GM15510 (cell line): ENCODE measurements around the gene DUOXA1.

Source experiments
- POLR2A ChIP-seq: IDR thresholded peaks from 3 replicates; pipeline ENCODE4 v1.6.1; 2011; ENCODE audit warnings: borderline replicate concordance; ENCODE audit not compliant: insufficient read length; ENCODE audit errors: extremely low read depth

DUOXA1 gene

DNA sequence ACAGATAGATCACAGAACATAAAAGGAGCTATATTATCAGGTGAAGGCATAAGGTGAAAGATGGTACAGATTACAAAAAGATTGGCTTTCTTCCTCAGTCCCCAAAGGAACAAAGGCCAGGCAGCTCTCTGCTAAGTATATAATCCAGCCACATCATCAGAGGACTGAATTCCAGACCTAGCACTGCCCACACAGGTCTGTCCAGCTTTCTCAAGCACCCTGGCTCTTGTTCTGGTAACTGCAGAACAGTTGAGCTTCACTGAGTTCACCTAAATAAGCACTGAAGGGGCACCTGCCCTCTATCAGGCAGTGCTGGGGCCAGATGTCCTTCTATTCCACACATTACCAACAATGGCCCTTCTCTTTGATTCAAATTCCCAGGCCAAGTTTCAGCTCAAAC lies 6.3 kb downstream of the DUOXA1 start:
- no peak for TF ChIP-seq POLR2A

DNA sequence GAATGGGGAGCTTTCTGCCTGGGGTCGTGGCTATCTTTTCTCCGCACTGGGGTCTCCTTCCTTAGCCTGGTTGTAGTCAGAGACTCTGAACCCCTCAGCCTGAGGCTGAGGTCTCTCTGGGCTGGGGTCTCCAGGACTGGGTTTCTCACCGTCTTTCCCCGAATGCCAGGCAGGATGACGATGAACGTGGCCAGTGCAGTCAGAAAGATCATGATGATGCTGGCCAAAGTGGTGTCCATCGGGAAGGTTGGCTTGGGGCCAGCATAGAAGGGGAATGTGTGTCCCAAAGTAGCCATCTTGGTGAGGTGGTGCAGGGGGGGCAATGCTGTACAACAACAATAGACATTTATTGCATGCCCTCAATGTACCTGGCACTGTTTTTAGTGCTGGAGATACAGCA lies 7.0 kb downstream of the DUOXA1 start:
- no peak for TF ChIP-seq POLR2A

DNA sequence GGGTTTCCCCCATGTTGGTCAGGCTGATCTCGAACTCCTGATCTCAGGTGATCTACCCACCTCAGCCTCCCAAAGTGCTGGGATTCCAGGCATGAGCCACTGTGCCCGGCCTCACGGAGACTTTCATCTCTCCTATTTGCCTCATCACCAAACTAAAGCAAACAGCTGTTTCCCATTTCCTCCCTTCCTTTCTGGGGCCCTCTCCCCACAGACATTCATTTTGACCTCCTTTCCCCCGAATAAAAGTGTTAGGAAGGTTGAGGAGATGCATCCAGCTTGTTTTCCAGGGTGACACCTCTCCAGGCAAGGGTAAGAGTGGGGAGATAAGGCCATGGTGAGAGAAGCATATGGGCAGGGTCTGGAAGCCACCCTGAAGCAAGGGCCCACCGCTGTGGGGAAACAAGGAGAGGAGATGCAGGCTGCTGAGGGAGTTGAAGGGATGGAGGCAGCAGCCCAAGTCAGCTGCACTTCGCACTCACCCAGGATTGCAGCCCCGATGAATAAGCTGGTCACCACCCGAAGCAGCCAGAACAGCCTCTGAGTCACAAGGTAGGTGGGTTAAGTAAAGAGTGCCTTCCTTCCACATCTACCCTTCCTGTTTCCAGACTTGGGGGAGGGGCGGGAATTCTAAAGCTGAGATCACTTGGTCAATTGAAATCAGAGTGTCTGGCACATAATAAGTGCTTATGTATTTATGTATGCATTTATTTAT lies 7.8 kb downstream of the DUOXA1 start:
- no peak for TF ChIP-seq POLR2A

DNA sequence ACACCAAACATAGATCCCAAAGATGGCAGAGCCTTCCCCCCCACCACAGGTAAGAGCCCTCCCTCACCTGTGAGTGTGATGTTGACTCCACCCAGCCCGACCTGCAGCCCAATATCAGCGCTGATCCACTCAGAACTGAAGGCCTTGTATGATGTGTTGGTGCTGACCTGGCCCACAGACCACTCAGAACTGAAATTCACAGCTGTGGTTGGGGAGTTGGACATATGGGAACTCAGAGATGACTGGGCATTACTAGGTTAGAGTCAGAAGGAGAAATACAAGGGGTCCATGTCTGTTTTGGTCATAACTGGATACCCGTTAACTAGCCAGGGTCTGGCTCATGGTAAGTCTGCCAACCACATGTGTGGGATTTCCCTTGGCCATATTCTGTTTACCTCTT lies 8.7 kb downstream of the DUOXA1 start:
- TF ChIP-seq POLR2A: no peak

DNA sequence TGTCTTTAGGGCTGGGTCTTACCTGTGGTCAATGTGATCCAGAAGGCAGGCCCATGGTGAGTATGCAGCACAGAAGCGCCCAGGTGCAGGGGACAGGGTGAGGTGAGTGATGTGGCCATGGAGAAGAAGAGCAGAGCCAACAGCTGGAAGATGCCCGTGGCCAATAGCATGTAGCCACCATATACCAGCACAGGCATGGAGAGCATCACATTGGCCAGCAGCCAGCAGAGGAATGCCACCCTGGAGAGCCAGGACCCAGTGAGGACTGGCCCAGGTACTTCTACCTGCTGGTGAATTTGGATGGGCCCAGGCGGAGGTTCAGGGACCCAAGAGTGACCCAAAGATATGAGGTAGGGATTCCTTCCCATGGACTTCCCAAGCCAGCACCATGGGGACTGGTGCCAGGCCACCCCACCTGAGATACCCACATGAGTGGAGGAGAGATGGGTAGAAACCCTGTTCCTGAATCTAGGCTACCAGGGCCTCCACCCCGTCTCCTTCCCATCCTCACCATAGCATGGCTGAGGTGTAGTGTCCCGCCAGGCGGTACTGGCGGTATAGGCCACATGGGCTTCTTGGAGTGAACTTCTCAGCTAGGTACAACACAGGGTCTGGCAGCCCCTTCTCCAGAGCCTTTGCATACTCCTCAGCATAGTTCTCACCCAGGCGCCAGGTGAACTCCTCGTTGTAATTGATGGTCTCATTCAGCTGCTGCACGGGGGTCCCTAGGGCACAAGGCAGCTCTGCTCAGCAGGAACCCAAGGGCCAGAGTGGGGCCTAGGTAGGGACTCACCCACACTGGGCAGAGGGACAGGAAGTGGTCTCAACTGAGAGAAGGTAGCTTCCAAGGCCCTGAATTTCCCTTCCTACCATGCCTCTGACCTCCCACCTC lies 9.4 kb downstream of the DUOXA1 start:
- TF ChIP-seq POLR2A: no peak

DNA sequence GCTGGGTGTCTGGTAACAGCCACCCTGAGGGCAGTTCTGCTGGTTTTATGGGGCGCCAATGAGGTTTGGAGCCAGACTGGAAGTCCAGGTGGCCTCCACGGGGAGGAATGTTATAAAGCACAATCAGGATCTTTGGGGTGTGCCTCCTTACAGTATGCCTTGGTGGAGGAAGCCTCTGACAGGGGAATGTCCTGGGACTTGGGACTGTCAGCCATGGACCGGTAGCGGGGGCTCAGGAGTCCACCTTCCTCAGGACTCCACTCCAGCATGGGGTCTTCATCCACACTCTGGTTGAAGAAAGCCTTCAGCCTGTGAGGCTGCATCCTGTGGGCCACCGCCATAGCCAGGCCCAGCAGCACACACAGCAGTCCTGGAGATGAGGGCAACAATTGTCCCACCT lies 10.7 kb downstream of the DUOXA1 start:
- no peak for TF ChIP-seq POLR2A

DNA sequence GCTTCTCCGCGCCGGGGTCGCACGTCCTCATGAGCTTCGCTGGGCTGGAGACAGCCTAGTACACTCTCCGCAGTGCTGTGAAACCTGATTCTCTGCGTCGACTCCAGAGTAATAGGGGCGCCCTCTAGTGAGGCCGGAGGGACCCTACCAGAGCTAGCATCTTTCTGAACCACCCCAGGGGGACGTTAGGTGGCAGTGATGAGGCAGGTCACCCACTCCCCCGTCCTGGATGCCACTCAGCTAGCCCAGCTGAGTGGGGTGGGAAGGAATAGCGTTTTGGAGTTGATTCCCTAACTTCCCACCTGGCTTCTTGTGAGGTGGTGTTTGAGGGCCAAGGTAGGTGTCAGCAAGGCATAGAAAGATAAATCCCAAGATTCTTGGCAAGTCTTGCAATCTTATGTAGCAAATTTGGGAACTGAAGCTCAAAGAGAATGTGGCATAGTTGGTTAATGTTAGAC lies 11.5 kb downstream of the DUOXA1 start:
- TF ChIP-seq POLR2A: no peak

DNA sequence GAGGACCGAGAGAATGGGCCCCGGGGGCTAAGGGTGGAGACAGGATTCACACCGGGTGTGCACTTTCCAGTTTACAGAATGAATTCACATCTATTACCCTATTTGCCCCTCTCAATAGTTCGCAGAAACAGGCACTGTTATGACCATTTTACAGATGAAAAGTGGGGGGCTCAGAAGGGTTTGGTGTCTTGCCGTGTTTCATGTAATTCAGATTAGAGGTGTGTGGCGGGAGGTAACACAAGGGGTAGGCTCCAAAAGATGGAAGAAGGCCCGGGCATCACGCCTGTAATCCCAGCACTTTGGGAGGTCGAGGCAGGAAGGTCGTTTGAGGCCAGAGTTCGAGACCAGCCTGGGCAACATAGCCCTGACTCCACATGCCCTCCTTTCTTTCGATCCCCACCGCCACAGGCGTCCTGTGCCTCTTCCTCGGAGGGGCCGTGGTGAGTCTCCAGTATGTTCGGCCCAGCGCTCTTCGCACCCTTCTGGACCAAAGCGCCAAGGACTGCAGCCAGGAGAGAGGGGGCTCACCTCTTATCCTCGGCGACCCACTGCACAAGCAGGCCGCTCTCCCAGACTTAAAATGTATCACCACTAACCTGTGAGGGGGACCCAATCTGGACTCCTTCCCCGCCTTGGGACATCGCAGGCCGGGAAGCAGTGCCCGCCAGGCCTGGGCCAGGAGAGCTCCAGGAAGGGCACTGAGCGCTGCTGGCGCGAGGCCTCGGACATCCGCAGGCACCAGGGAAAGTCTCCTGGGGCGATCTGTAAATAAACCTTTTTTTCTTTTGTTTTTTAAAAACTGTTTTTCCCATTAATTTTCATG lies 12.2 kb downstream of the DUOXA1 start:
- TF ChIP-seq POLR2A: no peak

DNA sequence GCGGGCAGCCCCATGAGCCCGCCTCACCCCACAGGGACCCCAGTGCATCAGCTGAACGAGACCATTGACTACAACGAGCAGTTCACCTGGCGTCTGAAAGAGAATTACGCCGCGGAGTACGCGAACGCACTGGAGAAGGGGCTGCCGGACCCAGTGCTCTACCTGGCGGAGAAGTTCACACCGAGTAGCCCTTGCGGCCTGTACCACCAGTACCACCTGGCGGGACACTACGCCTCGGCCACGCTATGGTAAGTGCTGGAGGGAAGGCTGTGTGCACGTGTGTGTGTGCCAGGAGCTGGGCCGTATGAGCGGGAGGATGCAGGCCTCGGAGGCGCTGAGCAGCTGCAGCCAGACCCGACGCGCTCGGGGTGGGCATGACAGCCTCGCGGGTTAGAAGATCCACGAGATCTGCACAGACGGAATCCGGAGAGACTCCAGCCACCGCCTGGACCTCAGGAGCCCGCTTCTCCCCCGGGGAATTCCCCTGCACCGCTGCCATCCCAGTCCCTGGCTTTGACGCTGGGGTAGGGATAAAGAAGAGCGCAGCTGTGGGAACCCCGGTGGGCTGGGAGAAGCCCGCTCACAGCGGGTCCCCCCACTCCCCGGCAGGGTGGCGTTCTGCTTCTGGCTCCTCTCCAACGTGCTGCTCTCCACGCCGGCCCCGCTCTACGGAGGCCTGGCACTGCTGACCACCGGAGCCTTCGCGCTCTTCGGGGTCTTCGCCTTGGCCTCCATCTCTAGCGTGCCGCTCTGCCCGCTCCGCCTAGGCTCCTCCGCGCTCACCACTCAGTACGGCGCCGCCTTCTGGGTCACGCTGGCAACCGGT lies 13.0 kb downstream of the DUOXA1 start:
- TF ChIP-seq POLR2A: no peak

DNA sequence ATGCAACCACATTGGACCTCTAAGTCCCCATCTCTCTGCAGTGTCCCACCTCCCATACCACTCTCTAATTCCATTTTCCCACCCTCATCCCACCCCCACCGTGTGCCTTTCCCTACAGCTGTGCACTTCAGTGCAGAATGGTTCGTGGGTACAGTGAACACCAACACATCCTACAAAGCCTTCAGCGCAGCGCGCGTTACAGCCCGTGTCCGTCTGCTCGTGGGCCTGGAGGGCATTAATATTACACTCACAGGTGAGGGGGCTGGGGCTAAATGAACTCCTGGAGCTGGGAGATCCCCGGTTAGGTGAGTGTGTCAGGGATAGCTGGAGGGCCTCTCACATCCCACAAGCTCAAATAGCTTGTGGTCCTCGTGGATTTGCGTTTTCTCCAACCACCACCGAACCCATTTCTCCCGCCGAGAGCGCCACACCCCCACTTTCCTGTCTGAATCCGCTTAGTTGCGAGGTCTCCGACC lies 13.6 kb downstream of the DUOXA1 start:
- TF ChIP-seq POLR2A: no peak

DNA sequence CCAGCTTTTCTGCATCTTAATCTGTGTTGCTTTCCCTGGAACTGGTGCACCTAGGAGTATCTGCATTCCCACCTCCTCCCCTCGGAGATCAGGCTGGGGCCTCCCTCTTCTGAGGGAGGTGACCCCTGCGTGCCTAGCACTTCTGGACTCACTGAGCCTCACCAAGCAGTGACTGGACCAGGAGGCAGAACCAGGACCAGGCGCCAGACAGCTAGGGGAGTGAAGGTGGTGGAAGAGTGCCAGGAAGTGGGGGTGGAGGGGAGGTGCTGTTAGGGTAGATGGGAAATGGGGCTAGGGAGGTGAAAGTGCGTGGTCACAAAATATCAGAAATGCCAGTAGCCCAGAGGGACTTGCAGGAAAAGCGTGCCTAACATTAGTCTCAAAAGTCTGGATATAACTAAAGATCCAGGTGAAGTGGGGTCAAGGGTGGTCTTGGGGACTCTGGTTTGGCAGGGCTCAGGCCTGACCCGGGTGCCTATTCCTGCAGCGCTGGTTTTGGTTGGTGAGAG lies 14.3 kb downstream of the DUOXA1 start:
- TF ChIP-seq POLR2A: no peak

DNA sequence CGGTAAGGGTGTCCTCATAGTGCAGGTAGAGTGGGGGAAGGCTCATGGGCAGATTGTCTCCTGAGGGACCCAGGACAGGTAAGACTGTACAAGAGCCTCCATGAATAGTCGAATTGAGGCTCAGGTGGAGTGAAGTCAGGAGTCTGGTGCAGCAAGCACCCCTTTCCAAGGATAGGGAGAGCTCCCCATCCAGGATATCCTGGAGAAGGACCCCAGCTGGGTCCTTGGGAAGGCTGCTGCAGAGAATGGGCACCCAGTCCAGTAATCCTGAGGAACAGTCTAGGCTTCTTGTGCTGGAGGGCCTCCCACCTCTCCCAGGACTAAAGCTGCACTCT lies 15.0 kb downstream of the DUOXA1 start:
- no peak for TF ChIP-seq POLR2A

DNA sequence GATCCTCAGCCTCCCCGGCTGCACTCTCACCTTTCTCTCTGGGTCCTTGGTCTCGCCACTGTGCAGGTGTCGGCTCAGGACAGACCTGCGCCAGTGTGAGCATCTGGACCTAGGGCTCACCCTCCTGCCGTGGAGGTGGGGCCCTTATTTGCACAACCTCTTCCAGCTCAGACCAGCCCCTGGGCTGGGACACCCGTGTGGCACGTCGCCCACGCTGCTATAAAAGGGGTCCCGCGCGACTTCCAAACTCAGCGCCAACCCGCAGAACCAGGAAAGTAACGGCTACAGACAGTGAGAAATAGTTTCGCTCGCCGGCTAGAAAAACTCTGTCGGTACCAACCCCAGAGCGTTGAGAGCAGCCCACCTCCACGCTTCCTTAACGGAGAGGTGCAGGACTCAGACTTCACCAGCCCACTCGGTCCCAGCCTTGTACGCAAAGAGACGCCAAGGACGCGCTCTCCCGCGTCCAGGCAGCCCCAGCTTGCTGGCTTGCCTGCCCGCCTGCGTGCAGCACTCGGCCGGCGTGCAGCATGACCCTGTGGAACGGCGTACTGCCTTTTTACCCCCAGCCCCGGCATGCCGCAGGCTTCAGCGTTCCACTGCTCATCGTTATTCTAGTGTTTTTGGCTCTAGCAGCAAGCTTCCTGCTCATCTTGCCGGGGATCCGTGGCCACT lies 15.5 kb downstream of the DUOXA1 start, which contains the start of the genes DUOX2 and DUOXA2:
Gene DUOX2, minus strand, starts transcription at position 97 of the 675 bp plus-strand sequence. CDS start 761 bp downstream, outside the sequence.
Gene DUOXA2, plus strand, starts transcription at position 251 of the 675 bp plus-strand sequence. Its CDS starts 280 bp downstream, at position 531.
- TF ChIP-seq POLR2A: no peak

DNA sequence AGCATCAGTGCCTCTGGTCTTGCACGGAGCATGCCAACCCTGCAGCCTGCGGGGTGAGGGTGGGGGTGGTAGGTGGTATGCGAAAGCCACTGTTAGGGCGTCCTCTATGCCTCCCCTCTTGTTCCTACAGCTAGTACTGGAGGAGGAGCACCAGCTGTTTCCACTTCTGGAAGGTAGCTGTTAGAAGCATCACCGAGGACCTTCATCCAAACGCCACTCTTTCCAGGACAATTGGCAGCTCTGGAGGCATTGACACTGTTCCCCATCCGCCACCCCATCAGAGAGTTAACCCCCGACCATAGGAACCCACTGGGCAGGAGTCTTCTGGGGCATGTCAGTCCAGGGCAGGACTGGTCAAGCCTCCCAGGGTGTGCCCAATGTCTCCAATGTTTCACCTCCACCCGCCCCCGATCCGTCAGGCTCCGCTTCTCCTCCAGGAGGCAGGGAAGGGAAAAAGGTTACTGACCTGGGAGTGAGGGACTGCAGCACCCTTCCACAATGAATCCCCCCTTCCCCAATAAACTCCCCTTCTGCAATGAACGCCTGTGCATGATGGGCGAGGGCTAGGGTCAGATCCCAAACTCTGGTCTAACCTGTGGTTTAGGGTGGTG lies 16.2 kb downstream of the DUOXA1 start:
- no peak for TF ChIP-seq POLR2A
